IMR-90 (cell line): ENCODE measurements around the gene GCC2. TPM values are rescaled to one million over a fixed set of nuclear protein-coding genes. Genes with fewer than 3 reads are reported as not detected.

Experiments used
- ATAC-seq: fragments of 200-7000 bp; cut with Tn5 transposase; 2 replicates; pipeline ENCODE4 v1.9.1; 2020; ENCODE audit warnings: low read depth, mild to moderate bottlenecking, moderate library complexity
- Bru-seq: library from RNA; stranded (reverse); fragments of 400-500 nt; gene quantifications from one replicate; lab custom pipeline; 2021; lab: Mats Ljungman, UMichigan
- BruChase-seq, 2 experiments: library from RNA; stranded (reverse); fragments of 400-500 nt; gene quantifications; one replicate each; lab custom pipeline; 2021; lab: Mats Ljungman, UMichigan
- BruUV-seq: library from RNA; stranded (reverse); fragments of 400-500 nt; replicated peaks from 2 replicates; lab custom pipeline; 2021; lab: Mats Ljungman, UMichigan
- CTCF ChIA-PET: fragments of 300-600 bp; formaldehyde crosslinking; extraction: SDS; loops from one replicate; lab custom pipeline; 2021; ENCODE audit warnings: antibody characterized with exemption; lab: Yijun Ruan, JAX
- POLR2A ChIA-PET: fragments of 300-600 bp; sonication (Branson Sonifier 250); formaldehyde crosslinking; loops from one replicate; lab custom pipeline; 2022; ENCODE audit warnings: antibody characterized with exemption; ENCODE audit not compliant: unreplicated experiment; lab: Charles Lee
- DNase-seq: peaks from one replicate; pipeline ENCODE4 v3.0.0; 2013
- H2AFZ ChIP-seq: replicated peaks from 2 replicates; pipeline ENCODE3; 2013; ENCODE audit warnings: low read length, mild to moderate bottlenecking; ENCODE audit not compliant: poor library complexity
- H2AK5ac ChIP-seq: 2 replicates; pipeline ENCODE4 v1.6.1; 2013; ENCODE audit warnings: low read depth, low read length, inconsistent platforms
- H2AK9ac ChIP-seq: replicated peaks from 2 replicates; pipeline ENCODE3; 2013; ENCODE audit warnings: mild to moderate bottlenecking, low read depth, low read length, moderate library complexity; ENCODE audit not compliant: poor library complexity
- H2BK120ac ChIP-seq: 2 replicates; pipeline ENCODE4 v1.6.1; 2013; ENCODE audit warnings: low read depth, low read length, inconsistent platforms
- H2BK15ac ChIP-seq: 3 replicates; pipeline ENCODE4 v1.6.1; 2013; ENCODE audit warnings: low read depth, low read length, inconsistent platforms
- H2BK20ac ChIP-seq: 2 replicates; pipeline ENCODE4 v1.6.1; 2013; ENCODE audit warnings: low read depth, mild to moderate bottlenecking, inconsistent platforms, low read length, moderate library complexity
- H2BK5ac ChIP-seq: 2 replicates; pipeline ENCODE4 v1.6.1; 2013; ENCODE audit warnings: mild to moderate bottlenecking, low read depth, low read length, inconsistent platforms; ENCODE audit not compliant: poor library complexity, severe bottlenecking
- H3K14ac ChIP-seq: replicated peaks from 2 replicates; pipeline ENCODE4 v1.6.1; 2013; ENCODE audit warnings: low read depth, low read length, inconsistent platforms
- H3K18ac ChIP-seq: 2 replicates; pipeline ENCODE4 v1.6.1; 2013; ENCODE audit warnings: low read depth, low read length, control low read depth
- H3K23ac ChIP-seq: 2 replicates; pipeline ENCODE4 v1.6.1; 2013; ENCODE audit warnings: low read depth, low read length, inconsistent platforms
- H3K27ac ChIP-seq: 2 replicates; pipeline ENCODE4 v1.5.1; 2013; ENCODE audit warnings: mild to moderate bottlenecking, control low read depth, low read length; ENCODE audit not compliant: insufficient read depth
- H3K27me3 ChIP-seq: 2 replicates; pipeline ENCODE4 v1.6.1; 2013; ENCODE audit warnings: low read length; ENCODE audit not compliant: control insufficient read depth, insufficient read depth
- H3K36me3 ChIP-seq: 2 replicates; pipeline ENCODE4 v1.6.1; 2013; ENCODE audit warnings: low read length, mixed read lengths; ENCODE audit not compliant: control insufficient read depth, insufficient read depth
- H3K4ac ChIP-seq: 2 replicates; pipeline ENCODE4 v1.6.1; 2013; ENCODE audit warnings: low read depth, low read length, inconsistent platforms
- H3K4me1 ChIP-seq: 2 replicates; pipeline ENCODE4 v1.6.1; 2013; ENCODE audit warnings: low read length, mixed read lengths; ENCODE audit not compliant: control insufficient read depth, insufficient read depth
- H3K4me2 ChIP-seq: 2 replicates; pipeline ENCODE4 v1.6.1; 2013; ENCODE audit warnings: low read depth, mild to moderate bottlenecking, control low read depth, low read length, moderate library complexity
- H3K4me3 ChIP-seq: 2 replicates; pipeline ENCODE4 v1.5.1; 2013; ENCODE audit warnings: low read depth, mild to moderate bottlenecking, control low read depth, low read length, moderate library complexity; ENCODE audit not compliant: insufficient read depth
- H3K56ac ChIP-seq: 2 replicates; pipeline ENCODE4 v1.6.1; 2013; ENCODE audit warnings: low read length, inconsistent platforms; ENCODE audit not compliant: insufficient read depth; ENCODE audit errors: extremely low read depth
- H3K79me1 ChIP-seq, 2 experiments: 2 replicates each; pipeline ENCODE4 v1.6.1; 2013; ENCODE audit warnings: low read length in 2 of 2, inconsistent platforms in 1 of 2, low read depth in 1 of 2
- H3K9ac ChIP-seq: 2 replicates; pipeline ENCODE4 v1.6.1; 2013; ENCODE audit warnings: low read depth, low read length, control low read depth
- H3K9me1 ChIP-seq: 2 replicates; pipeline ENCODE4 v1.6.1; 2013; ENCODE audit warnings: low read length, inconsistent platforms; ENCODE audit not compliant: insufficient read depth
- H3K9me3 ChIP-seq: 2 replicates; pipeline ENCODE4 v1.6.1; 2013; ENCODE audit warnings: low read length; ENCODE audit not compliant: control insufficient read depth, insufficient read depth
- H4K20me1 ChIP-seq: 2 replicates; pipeline ENCODE4 v1.6.1; 2013; ENCODE audit warnings: low read length, inconsistent platforms; ENCODE audit not compliant: insufficient read depth
- H4K5ac ChIP-seq: 2 replicates; pipeline ENCODE4 v1.6.1; 2013; ENCODE audit warnings: mild to moderate bottlenecking, low read depth, low read length, control low read depth
- H4K8ac ChIP-seq, 2 experiments: 2 replicates each; pipeline ENCODE4 v1.6.1; 2013; ENCODE audit warnings: low read depth in 2 of 2, low read length in 2 of 2, control low read depth in 1 of 2, inconsistent platforms in 1 of 2
- H4K91ac ChIP-seq: 2 replicates; pipeline ENCODE4 v1.6.1; 2013; ENCODE audit warnings: low read depth, low read length, inconsistent platforms; ENCODE audit not compliant: insufficient read depth
- CEBPB ChIP-seq: IDR thresholded peaks from 2 replicates; pipeline ENCODE4 v1.6.1; 2012; ENCODE audit warnings: low read depth, low read length, improper control_type of control experiment
- FOS ChIP-seq: fragments of 150-350 bp; IDR thresholded peaks from 2 replicates; pipeline ENCODE4 v1.6.1; 2016; ENCODE audit warnings: low read depth, low read length
- MAZ ChIP-seq: IDR thresholded peaks from 2 replicates; pipeline ENCODE4 v1.6.1; 2012; ENCODE audit warnings: low read depth, mild to moderate bottlenecking, low read length, improper control_type of control experiment, moderate library complexity, borderline replicate concordance
- MXI1 ChIP-seq: IDR thresholded peaks from 2 replicates; pipeline ENCODE4 v1.6.1; 2012; ENCODE audit warnings: low read depth, mild to moderate bottlenecking, low read length, moderate library complexity, borderline replicate concordance
- POLR2A ChIP-seq: IDR thresholded peaks from 2 replicates; pipeline ENCODE4 v1.6.1; 2012; ENCODE audit warnings: mild to moderate bottlenecking, low read depth, low read length
- RAD21 ChIP-seq: IDR thresholded peaks from 2 replicates; pipeline ENCODE4 v1.6.1; 2012; ENCODE audit warnings: low read length, improper control_type of control experiment
- RFX5 ChIP-seq: IDR thresholded peaks from 2 replicates; pipeline ENCODE4 v1.8.0; 2012; ENCODE audit warnings: low read depth, mild to moderate bottlenecking, low read length, moderate library complexity
- WGBS, 2 experiments: methylation state at CpG; one replicate each; pipeline versions ENCODE4 v1.1.5 to v1.1.7; 2013; ENCODE audit warnings: missing lambda C conversion rate in 2 of 2; ENCODE audit not compliant: insufficient read length in 1 of 2; ENCODE audit errors: extremely low coverage in 2 of 2; 5-methylcytosine and 5-hydroxymethylcytosine counted together
- dilution Hi-C: fragments of 300-500 bp; cut with HindIII; formaldehyde crosslinking; loops from one replicate; pipeline ENCODE4 v1.14.3; 2018; ENCODE audit warnings: low sequenced_read_pairs; ENCODE audit not compliant: unreplicated experiment
- in situ Hi-C: fragments of 300-500 bp; cut with MboI; formaldehyde crosslinking; loops from 3 replicates; pipeline ENCODE4 v1.14.3; 2019; ENCODE audit warnings: low sequenced_read_pairs, inconsistent platforms, mixed read lengths
- intact Hi-C: fragments of 100-400 bp; cut with micrococcal nuclease; formaldehyde crosslinking; loops from 2 replicates; pipeline ENCODE4 v1.10.0; 2022
- long read RNA-seq: library from polyadenylated mRNA; unstranded; transcript quantifications from one replicate; pipeline ENCODE4 v2.0.0, GENCODE V29; 2021; ENCODE audit not compliant: unreplicated experiment
- polyA plus RNA-seq, 3 experiments: library from polyadenylated mRNA; depleted of rRNA; stranded (reverse); fragments of >200 nt; gene quantifications; 2 replicates each; pipeline ENCODE4 v1.2.3, GENCODE V29; 2012; ENCODE audit warnings: low replicate concordance in 1 of 3
- total RNA-seq: library from RNA; depleted of rRNA; stranded (reverse); fragments of >200 nt; gene quantifications from 2 replicates; pipeline ENCODE4 v1.2.3, GENCODE V29; 2012; rRNA removed
- TF ChIP-seq, protein P1 (sequence below): fragments of 150-350 bp; IDR thresholded peaks from 2 replicates; pipeline ENCODE4 v1.6.1; 2016; ENCODE audit warnings: low read depth, mild to moderate bottlenecking, low read length, moderate library complexity, borderline replicate concordance

GCC2 gene, protein sequence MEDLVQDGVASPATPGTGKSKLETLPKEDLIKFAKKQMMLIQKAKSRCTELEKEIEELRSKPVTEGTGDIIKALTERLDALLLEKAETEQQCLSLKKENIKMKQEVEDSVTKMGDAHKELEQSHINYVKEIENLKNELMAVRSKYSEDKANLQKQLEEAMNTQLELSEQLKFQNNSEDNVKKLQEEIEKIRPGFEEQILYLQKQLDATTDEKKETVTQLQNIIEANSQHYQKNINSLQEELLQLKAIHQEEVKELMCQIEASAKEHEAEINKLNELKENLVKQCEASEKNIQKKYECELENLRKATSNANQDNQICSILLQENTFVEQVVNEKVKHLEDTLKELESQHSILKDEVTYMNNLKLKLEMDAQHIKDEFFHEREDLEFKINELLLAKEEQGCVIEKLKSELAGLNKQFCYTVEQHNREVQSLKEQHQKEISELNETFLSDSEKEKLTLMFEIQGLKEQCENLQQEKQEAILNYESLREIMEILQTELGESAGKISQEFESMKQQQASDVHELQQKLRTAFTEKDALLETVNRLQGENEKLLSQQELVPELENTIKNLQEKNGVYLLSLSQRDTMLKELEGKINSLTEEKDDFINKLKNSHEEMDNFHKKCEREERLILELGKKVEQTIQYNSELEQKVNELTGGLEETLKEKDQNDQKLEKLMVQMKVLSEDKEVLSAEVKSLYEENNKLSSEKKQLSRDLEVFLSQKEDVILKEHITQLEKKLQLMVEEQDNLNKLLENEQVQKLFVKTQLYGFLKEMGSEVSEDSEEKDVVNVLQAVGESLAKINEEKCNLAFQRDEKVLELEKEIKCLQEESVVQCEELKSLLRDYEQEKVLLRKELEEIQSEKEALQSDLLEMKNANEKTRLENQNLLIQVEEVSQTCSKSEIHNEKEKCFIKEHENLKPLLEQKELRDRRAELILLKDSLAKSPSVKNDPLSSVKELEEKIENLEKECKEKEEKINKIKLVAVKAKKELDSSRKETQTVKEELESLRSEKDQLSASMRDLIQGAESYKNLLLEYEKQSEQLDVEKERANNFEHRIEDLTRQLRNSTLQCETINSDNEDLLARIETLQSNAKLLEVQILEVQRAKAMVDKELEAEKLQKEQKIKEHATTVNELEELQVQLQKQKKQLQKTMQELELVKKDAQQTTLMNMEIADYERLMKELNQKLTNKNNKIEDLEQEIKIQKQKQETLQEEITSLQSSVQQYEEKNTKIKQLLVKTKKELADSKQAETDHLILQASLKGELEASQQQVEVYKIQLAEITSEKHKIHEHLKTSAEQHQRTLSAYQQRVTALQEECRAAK (N-terminal part only)
- total RNA-seq (8.6 and 16.7 TPM in 2 replicates), polyA plus RNA-seq (2012; rRNA removed) (4.9 and 6.4 TPM in 2 replicates), Bru-seq, nascent RNA (percentile 87 among the genes with signal in this experiment), BruChase-seq, experiment 1, labeled RNA remaining after a 6-hour chase (percentile 85 among the genes with signal in this experiment), BruChase-seq, experiment 2, labeled RNA remaining after a 2-hour chase (percentile 87 among the genes with signal in this experiment)
- polyA plus RNA-seq (2012; cell fraction: cytosol; rRNA removed) = 0.88 and 0.95 TPM in 2 replicates
- polyA plus RNA-seq (2012; cell fraction: nucleus; rRNA removed; ENCODE audit: low replicate concordance) = 1.1 and 13.4 TPM in 2 replicates
- long read RNA-seq, partial matches to known transcripts = 42 of 48 reads
- long read RNA-seq, other reads (novel, unspliced or antisense) = 5 of 48 reads

DNA sequence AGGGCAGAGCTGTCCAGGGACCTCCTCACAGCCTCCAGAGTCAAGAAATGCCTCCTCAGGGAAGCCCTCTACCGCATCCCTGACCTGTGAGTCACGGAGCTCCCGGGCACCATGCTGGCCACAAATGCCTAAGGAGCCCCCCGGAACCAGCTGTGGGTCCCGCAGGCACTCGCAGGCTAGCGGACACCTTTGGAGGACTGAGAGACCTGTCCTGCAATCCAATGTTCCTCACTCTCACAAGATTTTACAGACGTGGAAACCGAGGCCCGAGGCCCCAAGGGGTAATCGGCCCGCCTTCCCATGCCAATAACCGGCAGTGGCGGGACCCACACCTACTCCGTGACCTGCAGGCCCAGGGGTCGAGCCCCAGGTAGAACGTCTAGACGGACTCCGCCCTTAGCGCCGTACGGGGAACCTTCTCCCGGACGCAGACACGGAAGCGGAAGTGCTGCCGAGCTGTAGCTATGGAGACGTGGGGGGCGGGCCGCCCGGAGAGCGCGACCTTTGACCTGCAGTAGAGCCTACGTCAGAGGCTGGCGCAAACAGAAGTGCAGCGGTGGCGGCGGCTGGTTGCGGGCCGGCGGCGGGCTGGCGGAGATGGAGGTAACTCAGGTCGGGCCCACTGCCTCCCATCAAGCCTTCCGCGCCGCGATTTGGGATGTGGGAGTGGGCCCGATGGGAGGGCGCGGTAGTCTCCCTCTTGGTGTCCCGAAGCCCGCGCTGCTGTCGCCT, at the start of gene GCC2:
Gene GCC2 (plus strand): TSS at position 529 of the 732 bp plus-strand sequence. CDS start 69 bp downstream, at position 598.
- POLR2A ChIA-PET = no interaction called here
- TF ChIP-seq MAZ (peak; percentile 85; the same call in 1 of the 2 replicates), RAD21 (peak; percentile 11), CEBPB (peak; percentile 44), MXI1 (peak; percentile 46; the same call in 1 of the 2 replicates), FOS (no peak; the same call in none of the 2 replicates), RFX5 (no peak), POLR2A (peak; percentile 91)
- TF ChIP-seq, protein P1, sequence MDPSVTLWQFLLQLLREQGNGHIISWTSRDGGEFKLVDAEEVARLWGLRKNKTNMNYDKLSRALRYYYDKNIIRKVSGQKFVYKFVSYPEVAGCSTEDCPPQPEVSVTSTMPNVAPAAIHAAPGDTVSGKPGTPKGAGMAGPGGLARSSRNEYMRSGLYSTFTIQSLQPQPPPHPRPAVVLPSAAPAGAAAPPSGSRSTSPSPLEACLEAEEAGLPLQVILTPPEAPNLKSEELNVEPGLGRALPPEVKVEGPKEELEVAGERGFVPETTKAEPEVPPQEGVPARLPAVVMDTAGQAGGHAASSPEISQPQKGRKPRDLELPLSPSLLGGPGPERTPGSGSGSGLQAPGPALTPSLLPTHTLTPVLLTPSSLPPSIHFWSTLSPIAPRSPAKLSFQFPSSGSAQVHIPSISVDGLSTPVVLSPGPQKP = no peak
- Histone ChIP-seq H3K4me2 (peak within 1 kb of the TSS; percentile 84), H2BK5ac (peak within 1 kb of the TSS; percentile 87), H2AFZ (peak within 1 kb of the TSS; percentile 100), H3K4me1 (peaks cover 3% of the 10 kb centered on the region; the same call in 1 of the 2 replicates), H4K20me1 (no peaks in the 10 kb centered on the region), H2BK120ac (peak within 1 kb of the TSS; percentile 86), H4K91ac (peak within 1 kb of the TSS; percentile 96), H3K14ac (peak within 1 kb of the TSS; percentile 95), H3K9ac (peak within 1 kb of the TSS; percentile 86), H2AK5ac (peak within 1 kb of the TSS; percentile 92), H3K9me1 (peaks cover 6% of the 10 kb centered on the region), H2AK9ac (peak within 1 kb of the TSS; percentile 99), H3K4me3 (peak within 1 kb of the TSS; percentile 86), H4K5ac (peak within 1 kb of the TSS; percentile 92), H3K27me3 (no peaks in the 10 kb centered on the region), H3K56ac (peak within 1 kb of the TSS; percentile 81), H2BK20ac (peak within 1 kb of the TSS; percentile 43; the same call in 1 of the 2 replicates), H3K18ac (peak within 1 kb of the TSS; percentile 58), H3K23ac (peak within 1 kb of the TSS; percentile 86), H3K9me3 (no peaks in the 10 kb centered on the region), H2BK15ac (peak within 1 kb of the TSS; percentile 71; the same call in 1 of the 3 replicates), H4K8ac (peak within 1 kb of the TSS; percentile 93 to 98), H3K79me1 (peaks cover 5 to 25% of the 10 kb centered on the region in 2 experiments), H3K27ac (peak within 1 kb of the TSS; percentile 90), H3K36me3 (peaks cover 6% of the 10 kb centered on the region), H3K4ac (peak within 1 kb of the TSS; percentile 96)
- 1% methylated on average over 32 of the region's 55 CpGs; no CpG with 5 or more reads in 1 of the 2 experiments for WGBS, 2 experiments
- CTCF ChIA-PET = interaction anchor here (1.1 to 2.2 kb wide), 2 partner anchors 52 to 97 kb away, joined by 6 to 7 read pairs; no protein-coding TSS in a partner anchor
- ATAC-seq (peak; percentile 97), DNase-seq (peak; percentile 91)
- BruUV-seq = no TSS peak
- dilution Hi-C loops = no loop called here
- in situ Hi-C loops = no loop called here
- intact Hi-C loops = loop anchor here (1.0 to 5.0 kb wide), 4 partner anchors 37 to 232 kb away; no protein-coding TSS in a partner anchor
